H9 (cell line): Measurements from ENCODE around the gene MACC1. TPM values are rescaled to one million over a fixed set of nuclear protein-coding genes. Genes with fewer than 3 reads are reported as not detected.
"Not testable (repeated sequence)": the region's sequence is repeated elsewhere in the genome, so short reads cannot be mapped to it uniquely, and the experiment has no call there.

Experiments
- DNase-seq: peaks from one replicate; pipeline ENCODE4 v3.0.0-alpha.2; 2017
- H2AFZ ChIP-seq: one replicate; pipeline ENCODE4 v1.6.1; 2013; ENCODE audit warnings: mild to moderate bottlenecking, low read length, control low read depth, moderate library complexity
- H2AK5ac ChIP-seq: 2 replicates; pipeline ENCODE4 v1.6.1; 2013; ENCODE audit warnings: low read length, control low read depth, mixed read lengths; ENCODE audit not compliant: insufficient read length
- H2BK120ac ChIP-seq: one replicate; pipeline ENCODE4 v1.6.1; 2013; ENCODE audit warnings: low read depth, mild to moderate bottlenecking, low read length, control low read depth, inconsistent platforms; ENCODE audit not compliant: poor library complexity, severe bottlenecking
- H2BK12ac ChIP-seq: 2 replicates; pipeline ENCODE4 v1.6.1; 2013; ENCODE audit warnings: low read length, control low read depth, mixed read lengths, low read depth; ENCODE audit not compliant: insufficient read length
- H2BK15ac ChIP-seq: 2 replicates; pipeline ENCODE4 v1.6.1; 2013; ENCODE audit warnings: low read depth, low read length, control low read depth
- H2BK20ac ChIP-seq: one replicate; pipeline ENCODE4 v1.6.1; 2013; ENCODE audit warnings: low read depth, mild to moderate bottlenecking, low read length, control low read depth, inconsistent platforms; ENCODE audit not compliant: poor library complexity, severe bottlenecking
- H2BK5ac ChIP-seq: 2 replicates; pipeline ENCODE4 v1.6.1; 2013; ENCODE audit warnings: low read length, control low read depth, mixed read lengths; ENCODE audit not compliant: insufficient read length
- H3K14ac ChIP-seq: 2 replicates; pipeline ENCODE4 v1.6.1; 2013; ENCODE audit warnings: low read length, control low read depth; ENCODE audit not compliant: insufficient read depth
- H3K18ac ChIP-seq: 2 replicates; pipeline ENCODE4 v1.6.1; 2013; ENCODE audit warnings: low read depth, mild to moderate bottlenecking, mixed read lengths, low read length, control low read depth; ENCODE audit not compliant: insufficient read length
- H3K23ac ChIP-seq: 2 replicates; pipeline ENCODE4 v1.6.1; 2013; ENCODE audit warnings: low read length, control low read depth, mixed read lengths, low read depth; ENCODE audit not compliant: insufficient read length
- H3K23me2 ChIP-seq: 2 replicates; pipeline ENCODE4 v1.6.1; 2013; ENCODE audit warnings: low read depth, mild to moderate bottlenecking, mixed read lengths, low read length, control low read depth; ENCODE audit not compliant: insufficient read length, poor library complexity, severe bottlenecking
- H3K27ac ChIP-seq: 2 replicates; pipeline ENCODE4 v1.5.1; 2013; ENCODE audit warnings: low read length, control low read depth, mixed read lengths, low read depth; ENCODE audit not compliant: insufficient read length
- H3K27me3 ChIP-seq: 2 replicates; pipeline ENCODE4 v1.6.1; 2013; ENCODE audit warnings: low read length, control low read depth, inconsistent platforms; ENCODE audit not compliant: insufficient read depth
- H3K4ac ChIP-seq: 2 replicates; pipeline ENCODE4 v1.6.1; 2013; ENCODE audit warnings: low read depth, mild to moderate bottlenecking, control low read depth, inconsistent platforms, low read length, moderate library complexity
- H3K4me1 ChIP-seq: 2 replicates; pipeline ENCODE4 v1.6.1; 2013; ENCODE audit warnings: low read length, control low read depth, inconsistent platforms; ENCODE audit not compliant: insufficient read depth
- H3K4me2 ChIP-seq: 2 replicates; pipeline ENCODE4 v1.6.1; 2013; ENCODE audit warnings: low read length, control low read depth, mixed read lengths; ENCODE audit not compliant: insufficient read length, insufficient read depth
- H3K56ac ChIP-seq: 2 replicates; pipeline ENCODE4 v1.6.1; 2013; ENCODE audit warnings: low read depth, mild to moderate bottlenecking, mixed read lengths, low read length, control low read depth; ENCODE audit not compliant: insufficient read length
- H3K79me1 ChIP-seq: 2 replicates; pipeline ENCODE4 v1.6.1; 2013; ENCODE audit warnings: low read depth, mild to moderate bottlenecking, moderate library complexity, low read length, control low read depth, inconsistent platforms; ENCODE audit not compliant: insufficient read depth, poor library complexity, severe bottlenecking
- H3K79me2 ChIP-seq: 2 replicates; pipeline ENCODE4 v1.6.1; 2013; ENCODE audit warnings: low read length, control low read depth, inconsistent platforms; ENCODE audit not compliant: insufficient read depth
- H3K9ac ChIP-seq: 2 replicates; pipeline ENCODE4 v1.6.1; 2013; ENCODE audit warnings: low read length, control low read depth, mixed read lengths; ENCODE audit not compliant: insufficient read length; ENCODE audit errors: extremely low read depth
- H3K9me3 ChIP-seq: one replicate; pipeline ENCODE4 v1.6.1; 2013; ENCODE audit warnings: low read depth, low read length, inconsistent platforms; ENCODE audit not compliant: control insufficient read depth
- H3T11ph ChIP-seq: one replicate; pipeline ENCODE4 v1.6.1; 2013; ENCODE audit warnings: mild to moderate bottlenecking, low read length, control low read depth, inconsistent platforms
- H4K20me1 ChIP-seq: one replicate; pipeline ENCODE4 v1.6.1; 2013; ENCODE audit not compliant: control insufficient read depth, insufficient read length, insufficient read depth
- H4K5ac ChIP-seq: 2 replicates; pipeline ENCODE4 v1.6.1; 2013; ENCODE audit warnings: low read depth, mild to moderate bottlenecking, mixed read lengths, low read length, control low read depth; ENCODE audit not compliant: insufficient read length
- H4K8ac ChIP-seq: replicated peaks from 2 replicates; pipeline ENCODE4 v1.6.1; 2013; ENCODE audit warnings: low read length, control low read depth, mixed read lengths, low read depth; ENCODE audit not compliant: insufficient read length
- H4K91ac ChIP-seq: 2 replicates; pipeline ENCODE4 v1.6.1; 2013; ENCODE audit warnings: low read depth, mild to moderate bottlenecking, moderate library complexity, mixed read lengths, low read length, control low read depth; ENCODE audit not compliant: insufficient read length
- H3K27ac Mint-ChIP-seq, 3 experiments: 2 replicates in 2 of 3; 3 replicates in 1 of 3; pipeline ENCODE4 v1.8.0; 2020 to 2021; ENCODE audit warnings: mixed read lengths in 3 of 3, mild to moderate bottlenecking in 1 of 3, moderate library complexity in 1 of 3
- H3K27me3 Mint-ChIP-seq: 2 replicates; pipeline ENCODE4 v1.8.0; 2021; ENCODE audit warnings: low read depth, mild to moderate bottlenecking, moderate library complexity, mixed read lengths
- H3K36me3 Mint-ChIP-seq, 3 experiments: 2 replicates in 2 of 3; 3 replicates in 1 of 3; pipeline ENCODE4 v1.8.0; 2020 to 2021; ENCODE audit warnings: low read depth in 3 of 3, mixed read lengths in 3 of 3; ENCODE audit not compliant: insufficient read depth in 1 of 3
- H3K4me1 Mint-ChIP-seq, 2 experiments: 2 replicates each; pipeline ENCODE4 v1.8.0; 2020; ENCODE audit warnings: mixed read lengths in 2 of 2
- H3K4me3 Mint-ChIP-seq, 2 experiments: 2 replicates in 1 of 2; 3 replicates in 1 of 2; pipeline ENCODE4 v1.8.0; 2020 to 2021; ENCODE audit warnings: mild to moderate bottlenecking in 2 of 2, mixed read lengths in 2 of 2, moderate library complexity in 1 of 2
- H3K9me3 Mint-ChIP-seq, 2 experiments: 2 replicates in 1 of 2; 3 replicates in 1 of 2; pipeline ENCODE4 v1.8.0; 2020; ENCODE audit warnings: mild to moderate bottlenecking in 2 of 2, mixed read lengths in 2 of 2, moderate library complexity in 1 of 2
- WGBS: extraction: QIAGEN DNeasy Blood & Tissue Kit; methylation state at CpG from one replicate; pipeline ENCODE4 v1.1.7; 2013; ENCODE audit warnings: missing lambda C conversion rate, low lambda C conversion rate, mixed read lengths; ENCODE audit not compliant: insufficient read length; ENCODE audit errors: extremely low coverage; 5-methylcytosine and 5-hydroxymethylcytosine counted together
- total RNA-seq: library from RNA; stranded (reverse); gene quantifications from 2 replicates; pipeline ENCODE4 v1.2.1, GENCODE V29; 2021
- TF ChIP-seq, protein P1 (sequence below): fragments of 200-600 bp; sonication (generic); conservative IDR thresholded peaks from 3 replicates; pipeline ENCODE4 v1.8.0; 2021; ENCODE audit warnings: antibody characterized with exemption, mild to moderate bottlenecking

MACC1 gene
- total RNA-seq, 1 experiment from 2014 or later = 11.0 TPM

DNA sequence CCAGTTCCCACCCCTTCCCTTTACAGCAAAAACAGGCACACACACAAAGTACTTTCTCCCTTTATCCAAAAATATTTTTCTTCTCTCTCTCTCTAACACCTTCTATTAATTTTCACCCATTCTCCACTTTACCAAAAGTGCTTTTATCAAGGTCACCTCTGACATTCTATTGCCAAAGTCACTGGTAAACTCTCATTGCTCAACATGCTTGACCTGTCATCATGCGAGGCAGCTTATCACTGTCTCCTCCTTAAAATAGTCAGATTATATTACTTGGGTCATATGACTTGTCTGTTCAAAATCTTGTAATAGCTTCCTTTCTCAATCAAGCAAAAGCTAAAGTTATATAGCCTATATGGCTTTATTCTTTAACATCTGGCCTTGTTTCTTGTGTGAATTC lies 28.6 kb downstream of the MACC1 start:
- Histone ChIP-seq H3K4me2 (no peak overlapping the region), H3K18ac (no peak overlapping the region), H2BK120ac (no peak overlapping the region), H4K8ac (no peak overlapping the region), H2BK5ac (no peak overlapping the region), H3K27me3 (no peaks in the 10 kb centered on the region), H3K27ac (no peak overlapping the region), H2AK5ac (no peak overlapping the region), H2BK20ac (no peak overlapping the region), H3K9me3 (no peaks in the 10 kb centered on the region), H4K5ac (no peak overlapping the region), H3K4me1 (no peaks in the 10 kb centered on the region; the same call in 1 of the 2 replicates), H3K79me1 (no peaks in the 10 kb centered on the region), H3T11ph (no peak overlapping the region), H3K23me2 (no peaks in the 10 kb centered on the region), H2AFZ (no peak overlapping the region), H3K14ac (no peak overlapping the region), H3K9ac (no peak overlapping the region), H3K23ac (no peak overlapping the region), H2BK12ac (no peak overlapping the region), H4K20me1 (no peaks in the 10 kb centered on the region), H4K91ac (no peak overlapping the region), H3K56ac (no peak overlapping the region), H2BK15ac (no peak overlapping the region), H3K79me2 (no peaks in the 10 kb centered on the region), H3K4ac (no peak overlapping the region)
- H3K9me3 Mint-ChIP-seq = peaks cover 4 to 6% of the 10 kb centered on the region in 2 experiments; a peak in 3 of 5 replicates
- H3K27ac Mint-ChIP-seq = no peak overlapping the region; a peak in 1 of 7 replicates
- peaks cover 5 to 9% of the 10 kb centered on the region in 2 experiments; a peak in 1 of 4 replicates for H3K4me1 Mint-ChIP-seq
- no peak overlapping the region for H3K4me3 Mint-ChIP-seq
- no peaks in the 10 kb centered on the region for H3K27me3 Mint-ChIP-seq
- TF ChIP-seq, protein P1, sequence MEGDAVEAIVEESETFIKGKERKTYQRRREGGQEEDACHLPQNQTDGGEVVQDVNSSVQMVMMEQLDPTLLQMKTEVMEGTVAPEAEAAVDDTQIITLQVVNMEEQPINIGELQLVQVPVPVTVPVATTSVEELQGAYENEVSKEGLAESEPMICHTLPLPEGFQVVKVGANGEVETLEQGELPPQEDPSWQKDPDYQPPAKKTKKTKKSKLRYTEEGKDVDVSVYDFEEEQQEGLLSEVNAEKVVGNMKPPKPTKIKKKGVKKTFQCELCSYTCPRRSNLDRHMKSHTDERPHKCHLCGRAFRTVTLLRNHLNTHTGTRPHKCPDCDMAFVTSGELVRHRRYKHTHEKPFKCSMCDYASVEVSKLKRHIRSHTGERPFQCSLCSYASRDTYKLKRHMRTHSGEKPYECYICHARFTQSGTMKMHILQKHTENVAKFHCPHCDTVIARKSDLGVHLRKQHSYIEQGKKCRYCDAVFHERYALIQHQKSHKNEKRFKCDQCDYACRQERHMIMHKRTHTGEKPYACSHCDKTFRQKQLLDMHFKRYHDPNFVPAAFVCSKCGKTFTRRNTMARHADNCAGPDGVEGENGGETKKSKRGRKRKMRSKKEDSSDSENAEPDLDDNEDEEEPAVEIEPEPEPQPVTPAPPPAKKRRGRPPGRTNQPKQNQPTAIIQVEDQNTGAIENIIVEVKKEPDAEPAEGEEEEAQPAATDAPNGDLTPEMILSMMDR = no peak
- H3K36me3 Mint-ChIP-seq = peaks cover 5 to 8% (median 5%) of the 10 kb centered on the region in 3 experiments
- WGBS = no CpG with 5 or more reads among the region's 1 CpG
- no peak for DNase-seq

GRCh38 chr7:20187850-20188249 lies 29.3 kb downstream of the MACC1 start:
- not testable (repeated sequence) for H3K4me1 ChIP-seq, H3K27me3 ChIP-seq, H4K5ac ChIP-seq, H3K79me2 ChIP-seq, H3K9ac ChIP-seq, H3K18ac ChIP-seq, H2AK5ac ChIP-seq, H2BK5ac ChIP-seq, H3K4ac ChIP-seq, H3K4me3 Mint-ChIP-seq, H3K14ac ChIP-seq, H3K27me3 Mint-ChIP-seq, H3K27ac ChIP-seq, H3K4me1 Mint-ChIP-seq, H2BK15ac ChIP-seq, H2BK120ac ChIP-seq, H4K8ac ChIP-seq, H3K4me2 ChIP-seq, H3K9me3 ChIP-seq, H3K9me3 Mint-ChIP-seq, H3K36me3 Mint-ChIP-seq, H3K23ac ChIP-seq, H2AFZ ChIP-seq, H4K91ac ChIP-seq, H3K79me1 ChIP-seq, H2BK20ac ChIP-seq, H3K56ac ChIP-seq, H3T11ph ChIP-seq, H3K27ac Mint-ChIP-seq, DNase-seq, H3K23me2 ChIP-seq, H4K20me1 ChIP-seq, H2BK12ac ChIP-seq
- no CpG with 5 or more reads among the region's 4 CpGs for WGBS
